Epithelial cell of proximal tubule (primary cell): ENCODE results near the gene MROH9. TPM values are rescaled to one million over a fixed set of nuclear protein-coding genes. Genes with fewer than 3 reads are reported as not detected.

ENCODE experiments used
- DNase-seq: peaks from one replicate; pipeline ENCODE4 v3.0.0-alpha.2; 2011; ENCODE audit warnings: low read depth
- H3K4me3 ChIP-seq: 2 replicates; pipeline ENCODE4 v1.5.1; 2011; ENCODE audit warnings: low read depth, mild to moderate bottlenecking, low read length
- CTCF ChIP-seq: conservative IDR thresholded peaks from 2 replicates; pipeline ENCODE4 v1.5.1; 2012; ENCODE audit warnings: low read depth, mild to moderate bottlenecking, low read length
- total RNA-seq: library from RNA; depleted of rRNA; stranded (reverse); fragments of >200 nt; gene quantifications from 2 replicates; pipeline ENCODE4 v1.2.3, GENCODE V29; 2015

MROH9 gene
- total RNA-seq, 1 donor from 2014 or later = not detected

DNA sequence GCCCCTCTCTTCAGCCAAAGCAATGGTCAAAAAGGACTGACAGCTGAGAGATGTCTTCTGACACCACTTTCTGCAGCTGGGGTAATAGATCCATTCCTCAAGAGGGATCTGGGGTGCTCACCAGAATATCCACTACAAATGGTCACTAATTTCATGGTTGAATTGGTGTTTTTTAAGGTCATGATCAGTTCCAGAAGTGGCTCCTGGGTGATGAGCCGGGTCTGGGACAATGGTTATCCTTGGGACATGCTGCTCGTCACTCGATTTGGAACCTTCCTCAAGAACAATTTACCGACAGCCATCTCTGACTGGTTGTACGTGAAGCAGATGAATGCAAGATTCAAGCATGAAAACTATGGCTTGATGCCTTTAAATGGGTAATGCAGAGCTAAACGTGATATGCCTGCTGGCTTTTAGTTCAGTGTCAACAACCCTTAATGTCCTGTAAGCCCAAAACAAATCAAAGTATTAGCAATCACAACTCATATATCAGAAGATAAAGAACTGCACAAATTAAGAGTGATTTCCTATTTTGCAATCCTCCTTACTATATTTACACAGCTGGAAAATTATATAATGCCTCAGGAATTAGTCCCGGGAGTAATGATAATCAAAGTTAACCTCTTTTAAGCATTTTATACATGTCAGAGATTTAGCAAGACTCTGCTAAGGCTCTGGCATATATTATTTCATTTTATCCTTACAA is 175.4 kb downstream of the MROH9 start:
- no peak for DNase-seq
- no peak for TF ChIP-seq CTCF
- no peak overlapping the region for H3K4me3 ChIP-seq

- no peak for TF ChIP-seq CTCF
- DNase-seq = no peak
- no peak overlapping the region for H3K4me3 ChIP-seq
Measured at GRCh38 chr1:171112119-171112518, 176.8 kb downstream of the MROH9 start.

GRCh38 chr1:171113382-171113781 is 178.0 kb downstream of the MROH9 start:
- TF ChIP-seq CTCF = no peak
- H3K4me3 ChIP-seq = no peak overlapping the region
- no peak for DNase-seq

Other genes with a start within 250 kb of the MROH9 start
- gene FMO3, start 155.4 kb downstream of the MROH9 start, total RNA-seq = not detected in 2 replicates
- gene FMO2, start 249.8 kb downstream of the MROH9 start, total RNA-seq = not detected in 2 replicates